ENCODE measurements around the gene NPAS2. TPM values are rescaled to one million over a fixed set of nuclear protein-coding genes. Genes with fewer than 3 reads are reported as not detected.

The NPAS2 gene
- total RNA-seq, 1 experiment from 2014 or later = 20.4 TPM

- ChIA-PET RAD21 (ENCODE audit: low non-redundant PET in 1 of 2, low total read pairs in 2 of 2, uncharacterized antibody in 2 of 2, unreplicated experiment in 2 of 2) (no interaction called here), POLR2A (no interaction called here)
- H4K20me1 ChIP-seq (ENCODE audit: insufficient read depth) = no peaks in the 10 kb centered on the region
These were observed 11.3 kb downstream of the NPAS2 start for GRCh38 chr2:100831158-100831750.

More at GRCh38 chr2:100831158-100831750, 11.3 kb downstream of the NPAS2 start:
- H3K4me2 ChIP-seq (ENCODE audit: low read length) = no peak overlapping the region
- no TSS peak for BruUV-seq (replicated peaks)
- no peaks in the 10 kb centered on the region for H3K9me2 ChIP-seq (ENCODE audit: insufficient read depth)
- CTCF ChIA-PET = no interaction called here
- H3K79me2 ChIP-seq (ENCODE audit: insufficient read depth, low read length) = peaks cover 37% of the 10 kb centered on the region
- H3K4me1 ChIP-seq (ENCODE audit: control insufficient read depth in 1 of 2, insufficient read depth in 2 of 2, low read length in 2 of 2) = no peaks in the 10 kb centered on the region
- no peak overlapping the region for H2AFZ ChIP-seq (ENCODE audit: low read depth, low read length, poor library complexity, severe bottlenecking)
- no peak overlapping the region for H3K4me3 ChIP-seq (replicated peaks in 1 of 2; ENCODE audit: low read depth in 1 of 2, low read length in 2 of 2)
- H3K36me3 ChIP-seq (ENCODE audit: control insufficient read depth in 1 of 2, insufficient read depth in 2 of 2, low read length in 2 of 2) = no peaks in the 10 kb centered on the region
- no peak for TF ChIP-seq CEBPB (IDR thresholded peaks at IDR 0.05; ENCODE audit: low read depth)
- TF ChIP-seq CBX3 (IDR thresholded peaks at IDR 0.05; ENCODE audit: low read depth) = no peak
- no peak for TF ChIP-seq SRF (IDR thresholded peaks at IDR 0.05; ENCODE audit: low read depth)
- TF ChIP-seq YY1 (IDR thresholded peaks at IDR 0.05; ENCODE audit: extremely low read depth, insufficient replicate concordance, low read depth, low read length) = no peak
- no peak for TF ChIP-seq SP1 (IDR thresholded peaks at IDR 0.05; ENCODE audit: low read depth)
- TF ChIP-seq EZH2 (IDR thresholded peaks at IDR 0.05) = no peak
- no peak for TF ChIP-seq ATF3 (IDR thresholded peaks at IDR 0.05)
- TF ChIP-seq SIN3A (IDR thresholded peaks at IDR 0.05; ENCODE audit: low read depth) = no peak
- TF ChIP-seq FOSL1 (IDR thresholded peaks at IDR 0.05; ENCODE audit: low read depth) = no peak
- no peak for TF ChIP-seq POLR2AphosphoS5 (IDR thresholded peaks at IDR 0.05; ENCODE audit: low read depth, low read length)
- TF ChIP-seq RAD21 (IDR thresholded peaks at IDR 0.05; ENCODE audit: low read depth) = no peak
- TF ChIP-seq ELF1 (IDR thresholded peaks at IDR 0.05; ENCODE audit: borderline replicate concordance, low read depth) = no peak
- no peak for TF ChIP-seq POLR2A (IDR thresholded peaks at IDR 0.05; ENCODE audit: borderline replicate concordance, extremely low read depth, insufficient read depth, insufficient read length)
- no peak for TF ChIP-seq TCF7L2 (IDR thresholded peaks at IDR 0.05; ENCODE audit: borderline replicate concordance, extremely low read depth, insufficient read depth, insufficient read length)
- TF ChIP-seq CTCF (IDR thresholded peaks at IDR 0.05 in 2 of 3, conservative IDR thresholded peaks at IDR 0.05 in 1 of 3; ENCODE audit: borderline replicate concordance in 1 of 3, insufficient read depth in 1 of 3, low read depth in 2 of 3, low read length in 2 of 3) = no peak
- TF ChIP-seq MAX (IDR thresholded peaks at IDR 0.05) = no peak
- no peak for TF ChIP-seq EZH2phosphoT487 (IDR thresholded peaks at IDR 0.05; ENCODE audit: borderline replicate concordance)
- no peak for TF ChIP-seq EGR1 (IDR thresholded peaks at IDR 0.05; ENCODE audit: low read depth)
- no peak for TF ChIP-seq ZNF274 (IDR thresholded peaks at IDR 0.05; ENCODE audit: low read depth, low read length)
- TF ChIP-seq ZFX (IDR thresholded peaks at IDR 0.05) = no peak
- H3K27me3 ChIP-seq (ENCODE audit: insufficient read depth, low read length) = no peaks in the 10 kb centered on the region
- no peak overlapping the region for H3K9ac ChIP-seq (ENCODE audit: low read length)
- intact Hi-C loops (cut with micrococcal nuclease) = no loop called here
- no peak for ATAC-seq
- DNase-seq (ENCODE audit: low read depth, low spot score) = no peak
- H3K9me3 ChIP-seq (ENCODE audit: control insufficient read depth in 1 of 2, insufficient read depth in 1 of 2, low read depth in 1 of 2, low read length in 2 of 2) = no peaks in the 10 kb centered on the region
- no peak overlapping the region for H3K27ac ChIP-seq (ENCODE audit: low read depth, low read length)

All from HCT116 (cell line).